ENCODE results near the gene SLC25A41.
"Not testable (repeated sequence)": the region's sequence is repeated elsewhere in the genome, so short reads cannot be mapped to it uniquely, and the experiment has no call there.

The SLC25A41 gene

DNA sequence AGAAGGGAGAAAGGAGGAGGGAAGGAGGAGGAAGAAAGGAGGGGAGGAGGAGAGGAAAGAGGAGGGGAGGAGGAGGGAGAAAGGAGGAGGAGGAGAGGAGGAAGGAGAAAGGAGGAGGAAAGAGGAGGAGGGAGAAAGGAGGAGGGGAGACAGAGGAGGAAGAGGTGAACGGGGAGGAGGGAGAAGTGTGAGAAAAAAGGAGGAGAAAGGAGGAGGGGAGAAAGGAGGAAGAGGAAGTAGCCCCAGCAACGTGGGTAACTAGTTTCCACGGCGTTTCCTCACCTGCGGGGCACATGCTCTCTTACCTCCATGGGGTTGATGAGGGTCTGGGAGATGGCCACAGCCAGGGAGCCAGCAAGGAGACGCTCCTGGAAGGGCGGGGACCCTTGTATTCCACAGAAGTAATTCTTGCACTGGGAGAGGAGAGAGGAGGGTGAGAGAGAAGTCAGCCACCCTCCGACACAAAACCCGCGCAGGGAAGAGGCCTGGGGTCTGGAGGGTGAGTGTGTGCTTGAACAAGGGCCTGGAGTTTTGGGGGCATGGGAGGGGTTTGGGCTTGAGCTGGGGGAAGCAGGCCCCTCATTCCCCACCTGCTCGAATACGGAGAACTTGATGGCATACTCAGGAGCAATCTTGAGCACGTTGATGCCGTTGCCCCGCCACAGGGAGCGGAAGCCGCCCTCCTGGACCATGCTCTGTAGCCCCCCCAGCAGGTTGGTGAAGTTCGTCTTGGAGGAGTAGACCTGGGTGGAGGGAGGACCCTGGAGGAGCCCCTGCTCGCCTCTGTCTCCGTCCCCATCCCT, 3.9 kb downstream of the SLC25A41 start:
- no peak for DNase-seq (ENCODE audit: low read depth)
- TF ChIP-seq, protein P1, sequence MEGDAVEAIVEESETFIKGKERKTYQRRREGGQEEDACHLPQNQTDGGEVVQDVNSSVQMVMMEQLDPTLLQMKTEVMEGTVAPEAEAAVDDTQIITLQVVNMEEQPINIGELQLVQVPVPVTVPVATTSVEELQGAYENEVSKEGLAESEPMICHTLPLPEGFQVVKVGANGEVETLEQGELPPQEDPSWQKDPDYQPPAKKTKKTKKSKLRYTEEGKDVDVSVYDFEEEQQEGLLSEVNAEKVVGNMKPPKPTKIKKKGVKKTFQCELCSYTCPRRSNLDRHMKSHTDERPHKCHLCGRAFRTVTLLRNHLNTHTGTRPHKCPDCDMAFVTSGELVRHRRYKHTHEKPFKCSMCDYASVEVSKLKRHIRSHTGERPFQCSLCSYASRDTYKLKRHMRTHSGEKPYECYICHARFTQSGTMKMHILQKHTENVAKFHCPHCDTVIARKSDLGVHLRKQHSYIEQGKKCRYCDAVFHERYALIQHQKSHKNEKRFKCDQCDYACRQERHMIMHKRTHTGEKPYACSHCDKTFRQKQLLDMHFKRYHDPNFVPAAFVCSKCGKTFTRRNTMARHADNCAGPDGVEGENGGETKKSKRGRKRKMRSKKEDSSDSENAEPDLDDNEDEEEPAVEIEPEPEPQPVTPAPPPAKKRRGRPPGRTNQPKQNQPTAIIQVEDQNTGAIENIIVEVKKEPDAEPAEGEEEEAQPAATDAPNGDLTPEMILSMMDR (IDR thresholded peaks at IDR 0.05; ENCODE audit: low read depth, low read length) = no peak
- TF ChIP-seq, protein P2, sequence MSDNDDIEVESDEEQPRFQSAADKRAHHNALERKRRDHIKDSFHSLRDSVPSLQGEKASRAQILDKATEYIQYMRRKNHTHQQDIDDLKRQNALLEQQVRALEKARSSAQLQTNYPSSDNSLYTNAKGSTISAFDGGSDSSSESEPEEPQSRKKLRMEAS (IDR thresholded peaks at IDR 0.05; ENCODE audit: low read depth, low read length) = peak; percentile 27; the same call in 1 of the 2 replicates

DNA sequence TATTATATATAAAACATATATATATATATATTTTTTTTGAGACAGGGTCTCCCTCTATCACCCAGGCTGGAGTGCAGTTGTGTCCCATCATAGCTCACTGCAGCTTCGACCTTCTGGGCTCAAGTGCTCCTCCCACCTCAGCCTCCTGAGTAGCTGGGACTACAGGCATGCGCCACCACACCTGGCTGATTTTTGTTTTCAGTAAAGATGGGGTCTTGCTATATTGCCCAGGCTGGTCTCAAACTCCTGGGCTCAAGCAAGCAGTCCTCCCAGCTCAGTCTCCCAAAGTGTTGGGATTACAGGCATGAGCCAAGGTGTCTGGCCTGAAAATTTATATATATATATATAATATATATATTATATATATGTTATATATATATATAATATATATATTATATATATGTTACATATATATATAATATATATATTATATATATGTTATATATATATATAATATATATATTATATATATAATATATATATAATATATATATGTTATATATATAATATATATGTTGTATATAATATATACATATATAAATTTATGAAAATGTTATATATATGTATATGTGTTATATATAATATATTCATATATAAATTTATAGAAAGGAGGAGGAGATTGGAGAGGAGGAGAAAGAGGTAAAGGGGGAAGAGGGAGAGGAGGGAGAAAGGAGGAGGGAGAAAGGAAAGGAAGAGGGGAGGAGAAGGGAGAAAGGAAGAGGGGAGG, 4.7 kb downstream of the SLC25A41 start:
- not testable (repeated sequence) for DNase-seq (ENCODE audit: low read depth); H3K4me3 ChIP-seq (ENCODE audit: low read depth, low read length)

More for the DNA sequence above, 3.9 kb downstream of the SLC25A41 start:
- H3K4me3 ChIP-seq (ENCODE audit: low read depth, low read length) = no peak overlapping the region

DNA sequence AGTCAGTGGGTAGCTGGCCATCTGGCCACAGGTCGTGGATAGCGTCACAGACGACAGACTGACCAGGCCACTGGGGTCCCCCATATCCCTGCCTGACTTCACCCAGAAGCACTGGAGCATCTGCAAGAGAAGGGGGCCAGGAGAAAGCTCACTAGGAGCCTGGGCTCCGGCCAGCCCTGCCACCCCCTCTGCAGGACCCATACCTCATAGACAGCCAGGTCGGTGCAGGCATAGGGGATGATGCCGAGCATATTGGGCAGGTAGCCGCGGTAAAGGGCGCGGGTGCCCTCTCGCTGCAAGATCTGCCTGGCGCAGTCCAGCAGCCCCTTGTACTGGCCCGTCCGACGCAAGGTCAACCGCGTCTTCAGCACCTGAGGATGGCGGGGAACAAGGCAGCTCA, 6.4 kb downstream of the SLC25A41 start:
- no peak overlapping the region for H3K4me3 ChIP-seq (ENCODE audit: low read depth, low read length)
- TF ChIP-seq POLR2A (IDR thresholded peaks at IDR 0.05; ENCODE audit: extremely low read depth, insufficient read length) = no peak
- TF ChIP-seq MYC (IDR thresholded peaks at IDR 0.05; ENCODE audit: low read depth, low read length) = no peak
- TF ChIP-seq, protein P1 (IDR thresholded peaks at IDR 0.05; ENCODE audit: low read depth, low read length) = no peak
- TF ChIP-seq, protein P2 (IDR thresholded peaks at IDR 0.05; ENCODE audit: low read depth, low read length) = no peak
- no peak for DNase-seq (ENCODE audit: low read depth)

DNA sequence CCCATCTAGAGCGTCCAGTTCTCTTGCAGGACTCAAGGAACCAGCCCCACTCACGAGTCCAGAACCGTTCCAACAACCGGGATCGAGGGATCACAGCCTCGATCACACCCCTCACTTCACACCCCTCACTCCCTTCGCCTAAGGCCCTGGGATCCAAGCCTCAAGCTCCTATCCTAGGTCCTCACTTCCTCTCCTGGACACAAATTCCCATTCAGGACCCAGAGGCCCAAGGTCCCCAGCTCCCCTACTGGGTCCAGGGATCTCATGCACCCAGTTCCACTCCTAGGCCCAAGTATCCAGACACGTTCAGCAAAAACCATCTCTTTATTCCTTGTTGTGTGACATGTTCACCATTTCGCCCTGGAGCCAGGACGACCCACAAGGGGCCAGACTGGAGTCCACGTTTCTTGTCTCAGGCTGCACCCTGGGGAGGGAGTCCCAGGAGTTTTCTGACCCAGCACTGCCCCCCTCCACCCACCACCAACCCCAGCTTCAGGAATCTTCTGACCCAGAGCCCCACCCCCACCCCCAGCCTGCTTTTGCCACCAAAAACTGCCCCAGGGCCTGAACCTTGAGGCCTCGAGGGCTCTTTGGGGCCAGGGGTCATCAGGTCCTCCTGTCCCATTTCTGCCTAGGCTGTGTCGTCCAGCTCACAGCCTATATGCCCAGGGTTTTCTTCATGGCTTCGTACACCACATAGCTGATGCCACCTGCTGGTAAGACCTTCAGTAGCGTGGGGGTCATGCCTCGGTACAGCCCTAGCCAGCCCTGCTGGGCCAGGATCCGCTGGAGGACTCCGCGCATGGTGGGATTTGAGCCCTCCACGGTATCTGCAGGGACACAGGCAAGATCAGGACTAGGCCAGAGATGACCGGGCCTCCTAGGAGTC, 7.6 kb downstream of the SLC25A41 start:
- DNase-seq (ENCODE audit: low read depth) = peak; percentile 66
- TF ChIP-seq MYC (IDR thresholded peaks at IDR 0.05; ENCODE audit: low read depth, low read length) = no peak; the same call in 1 of the 2 replicates
- TF ChIP-seq, protein P1 (IDR thresholded peaks at IDR 0.05; ENCODE audit: low read depth, low read length) = peak; percentile 43
- no peak overlapping the region for H3K4me3 ChIP-seq (ENCODE audit: low read depth, low read length)

DNA sequence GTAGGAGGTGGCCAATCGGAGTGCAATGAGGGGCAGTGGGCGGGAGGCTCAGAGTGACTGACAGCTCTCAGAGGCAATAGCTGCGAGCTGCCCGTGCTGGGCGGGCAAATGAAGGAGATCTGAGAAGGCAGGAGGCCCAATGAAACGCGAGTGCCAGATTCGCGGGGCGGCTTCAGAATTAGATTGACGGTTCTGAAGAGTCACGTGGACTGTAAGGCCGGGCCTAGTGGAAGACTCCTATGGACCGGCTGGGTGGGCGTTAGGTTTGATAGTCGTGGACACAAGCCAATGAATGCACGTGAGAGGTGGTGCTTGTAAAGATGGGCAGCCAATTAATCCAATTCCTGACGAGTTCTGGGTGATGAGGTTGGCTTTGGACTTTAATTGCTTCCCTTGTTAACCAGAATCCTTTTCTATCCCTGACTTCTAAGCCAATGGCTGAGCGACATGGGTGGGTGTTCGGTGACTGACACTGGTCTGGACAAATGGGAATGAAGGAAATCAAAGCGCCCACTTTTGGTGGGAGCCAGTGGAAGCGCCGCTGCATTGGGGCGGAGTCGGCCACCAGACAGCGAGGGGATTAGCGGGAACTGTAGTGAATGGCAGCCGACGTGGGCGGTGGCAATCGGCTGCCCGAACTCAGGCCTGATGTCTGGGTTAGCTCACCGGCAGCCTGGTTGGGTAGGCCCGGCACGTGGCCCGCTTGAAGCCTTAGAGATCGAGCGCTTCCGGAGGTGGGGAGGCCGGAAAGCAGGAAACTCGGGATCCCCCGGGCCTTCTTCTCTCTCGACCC, 8.4 kb downstream of the SLC25A41 start:
- no peak overlapping the region for H3K4me3 ChIP-seq (ENCODE audit: low read depth, low read length)
- DNase-seq (ENCODE audit: low read depth) = peak; percentile 99
- TF ChIP-seq, protein P2 (IDR thresholded peaks at IDR 0.05; ENCODE audit: low read depth, low read length) = peak; percentile 99
- no peak for TF ChIP-seq POLR2A (IDR thresholded peaks at IDR 0.05; ENCODE audit: extremely low read depth, insufficient read length)
- TF ChIP-seq MYC (IDR thresholded peaks at IDR 0.05; ENCODE audit: low read depth, low read length) = peak; percentile 67

DNA sequence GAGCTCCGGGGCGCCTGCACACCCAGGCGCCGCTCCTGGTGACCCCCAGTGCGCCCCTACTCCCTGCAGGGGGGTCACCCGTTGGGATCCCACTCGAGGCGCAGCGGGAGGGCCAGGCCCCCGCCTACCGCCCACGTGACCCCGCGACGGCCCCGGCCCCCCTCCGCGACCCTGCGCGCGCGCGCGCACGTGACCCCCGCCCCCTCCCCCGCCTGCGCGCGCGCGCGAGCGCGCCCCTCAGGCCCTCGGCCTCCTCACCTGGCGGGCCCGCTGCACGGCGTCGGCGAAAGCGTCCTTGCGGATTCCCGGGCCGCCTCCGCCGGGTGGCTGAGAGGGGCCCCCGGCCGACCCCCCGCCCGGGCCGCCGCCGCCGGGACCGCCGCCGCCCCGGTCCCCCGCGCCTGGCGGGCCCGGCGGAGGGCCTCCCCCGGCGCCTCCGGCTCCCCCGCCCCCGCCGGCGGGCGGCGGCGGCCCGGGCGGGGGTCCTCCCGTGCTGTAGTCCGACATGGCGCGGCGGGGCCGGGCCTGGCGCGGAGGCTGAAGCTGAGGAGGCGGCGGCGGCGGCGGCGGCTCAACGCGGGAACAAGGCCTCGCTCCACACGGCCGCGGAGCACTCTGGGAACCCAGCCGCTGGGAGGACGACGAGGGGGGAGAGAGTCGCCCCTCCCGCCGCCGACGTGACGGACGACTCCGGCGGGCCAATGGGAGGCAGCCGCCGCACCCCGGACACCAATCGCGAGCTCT, 9.2 kb downstream of the SLC25A41 start, which contains the start of gene KHSRP:
Gene KHSRP, minus strand, starts transcription at position 617 of the 744 bp plus-strand sequence. Its CDS starts 110 bp downstream, at position 507.
- TF ChIP-seq POLR2A (IDR thresholded peaks at IDR 0.05; ENCODE audit: extremely low read depth, insufficient read length) (peak; percentile 63), MYC (IDR thresholded peaks at IDR 0.05; ENCODE audit: low read depth, low read length) (no peak)
- TF ChIP-seq, protein P2 (IDR thresholded peaks at IDR 0.05; ENCODE audit: low read depth, low read length) = 0 out of 2 replicates have a peak, but pooled peaks have one; percentile 42
- TF ChIP-seq, protein P1 (IDR thresholded peaks at IDR 0.05; ENCODE audit: low read depth, low read length) = no peak
- H3K4me3 ChIP-seq (ENCODE audit: low read depth, low read length) = peak within 1 kb of the TSS; percentile 90
- DNase-seq (ENCODE audit: low read depth) = peak; percentile 30

Data from NB4 (cell line).